ENCODE results near the gene ZNF584. TPM values are rescaled to one million over a fixed set of nuclear protein-coding genes. Genes with fewer than 3 reads are reported as not detected.
A peak's percentile ranks its signal among the peaks of the same experiment; 100 is the strongest.

ZNF584 gene
- 28.4 and 31.1 TPM in 2 replicates for total RNA-seq
- long read RNA-seq, transcript ZNF584-206 (3 exons, 591 nt): major isoform, 11 of 27 reads
- long read RNA-seq, partial matches to known transcripts: 2 of 27 reads
- long read RNA-seq, other reads (novel, unspliced or antisense): 12 of 27 reads

DNA sequence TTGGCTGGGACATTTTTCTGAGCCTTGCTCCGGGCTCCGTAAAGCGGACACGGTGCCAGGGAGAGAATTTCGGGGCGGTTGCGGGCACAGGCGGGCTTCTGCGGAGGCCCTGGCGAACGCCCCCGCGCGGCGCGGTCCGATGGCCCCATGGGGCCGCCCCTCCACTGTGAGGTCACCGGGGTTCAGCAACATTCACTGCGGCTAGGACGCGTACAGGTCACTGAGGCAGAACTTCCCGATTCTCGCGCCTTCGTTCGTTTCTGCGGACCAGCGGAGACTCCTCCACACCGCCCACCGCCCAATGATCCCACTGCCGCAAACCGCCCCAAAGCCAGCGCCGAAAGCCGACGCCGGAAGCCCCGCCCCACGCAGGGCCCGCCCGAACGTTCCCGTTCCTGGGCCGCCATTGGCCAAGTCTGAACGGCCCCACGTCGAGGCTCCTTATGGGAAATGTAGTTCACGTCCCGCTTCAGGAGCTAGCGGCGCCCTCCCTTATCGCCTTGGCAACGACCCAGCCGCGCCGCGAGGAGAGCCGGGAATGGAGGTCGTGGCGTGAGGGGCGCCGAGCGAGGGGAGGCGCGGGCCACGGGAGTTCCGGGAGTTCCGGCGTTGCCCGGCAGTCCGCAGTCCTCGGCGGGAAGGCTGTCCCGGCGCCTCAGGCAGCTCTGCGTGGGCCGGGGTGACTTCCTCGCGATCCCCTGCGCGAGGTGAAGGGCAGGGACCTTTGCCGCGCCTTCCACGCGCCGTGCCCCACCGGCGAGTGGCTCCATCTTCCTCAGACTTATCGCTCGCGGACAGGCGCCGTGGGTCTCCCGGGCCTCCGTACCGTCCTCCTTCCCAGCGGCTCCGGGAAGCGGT, at the start of gene ZNF584:
Gene ZNF584, plus strand, starts transcription at position 498 of the 858 bp plus-strand sequence. CDS start 499 bp downstream, outside the sequence.
- Mint-ChIP-seq H3K27me3 (ENCODE audit: low read depth) (peaks cover 12% of the 10 kb centered on the region), H3K4me1 (peaks cover 44% of the 10 kb centered on the region), H3K9me3 (no peaks in the 10 kb centered on the region), H3K4me3 (peak within 1 kb of the TSS; percentile 100), H3K36me3 (ENCODE audit: low read depth) (peaks cover 24% of the 10 kb centered on the region), H3K27ac (ENCODE audit: unreplicated experiment) (peak within 1 kb of the TSS; percentile 96)
- peak; percentile 93 for DNase-seq (ENCODE audit: low read depth, low spot score)
- TF ChIP-seq, protein P1, sequence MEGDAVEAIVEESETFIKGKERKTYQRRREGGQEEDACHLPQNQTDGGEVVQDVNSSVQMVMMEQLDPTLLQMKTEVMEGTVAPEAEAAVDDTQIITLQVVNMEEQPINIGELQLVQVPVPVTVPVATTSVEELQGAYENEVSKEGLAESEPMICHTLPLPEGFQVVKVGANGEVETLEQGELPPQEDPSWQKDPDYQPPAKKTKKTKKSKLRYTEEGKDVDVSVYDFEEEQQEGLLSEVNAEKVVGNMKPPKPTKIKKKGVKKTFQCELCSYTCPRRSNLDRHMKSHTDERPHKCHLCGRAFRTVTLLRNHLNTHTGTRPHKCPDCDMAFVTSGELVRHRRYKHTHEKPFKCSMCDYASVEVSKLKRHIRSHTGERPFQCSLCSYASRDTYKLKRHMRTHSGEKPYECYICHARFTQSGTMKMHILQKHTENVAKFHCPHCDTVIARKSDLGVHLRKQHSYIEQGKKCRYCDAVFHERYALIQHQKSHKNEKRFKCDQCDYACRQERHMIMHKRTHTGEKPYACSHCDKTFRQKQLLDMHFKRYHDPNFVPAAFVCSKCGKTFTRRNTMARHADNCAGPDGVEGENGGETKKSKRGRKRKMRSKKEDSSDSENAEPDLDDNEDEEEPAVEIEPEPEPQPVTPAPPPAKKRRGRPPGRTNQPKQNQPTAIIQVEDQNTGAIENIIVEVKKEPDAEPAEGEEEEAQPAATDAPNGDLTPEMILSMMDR (conservative IDR thresholded peaks at IDR 0.05): no peak

DNA sequence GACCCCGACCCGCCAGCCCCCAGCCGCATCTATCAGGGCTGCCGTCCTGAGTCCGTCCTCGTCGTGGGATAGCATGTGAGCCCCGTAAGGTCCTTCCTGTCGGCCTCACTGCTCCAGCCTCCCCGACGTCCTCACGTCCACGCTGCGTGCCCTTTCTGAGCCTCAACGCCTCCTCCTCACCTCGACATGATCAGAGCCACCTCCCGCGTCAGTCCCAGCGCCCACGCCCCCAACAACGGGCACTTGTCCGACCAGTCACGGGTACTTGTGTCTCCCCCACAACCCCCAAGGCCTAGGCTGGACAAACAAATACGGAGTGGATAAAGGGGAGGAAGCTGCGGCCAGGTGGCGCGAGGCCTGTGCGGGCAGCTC, 46.6 kb upstream of the ZNF584 start:
- Mint-ChIP-seq H3K9me3 (no peaks in the 10 kb centered on the region), H3K36me3 (ENCODE audit: low read depth) (no peaks in the 10 kb centered on the region), H3K27me3 (ENCODE audit: low read depth) (peaks cover 2% of the 10 kb centered on the region), H3K4me1 (peaks cover 15% of the 10 kb centered on the region), H3K27ac (ENCODE audit: unreplicated experiment) (peak overlapping the region; percentile 99), H3K4me3 (peak overlapping the region; percentile 98)
- TF ChIP-seq, protein P1 (conservative IDR thresholded peaks at IDR 0.05): no peak
- DNase-seq (ENCODE audit: low read depth, low spot score): no peak

DNA sequence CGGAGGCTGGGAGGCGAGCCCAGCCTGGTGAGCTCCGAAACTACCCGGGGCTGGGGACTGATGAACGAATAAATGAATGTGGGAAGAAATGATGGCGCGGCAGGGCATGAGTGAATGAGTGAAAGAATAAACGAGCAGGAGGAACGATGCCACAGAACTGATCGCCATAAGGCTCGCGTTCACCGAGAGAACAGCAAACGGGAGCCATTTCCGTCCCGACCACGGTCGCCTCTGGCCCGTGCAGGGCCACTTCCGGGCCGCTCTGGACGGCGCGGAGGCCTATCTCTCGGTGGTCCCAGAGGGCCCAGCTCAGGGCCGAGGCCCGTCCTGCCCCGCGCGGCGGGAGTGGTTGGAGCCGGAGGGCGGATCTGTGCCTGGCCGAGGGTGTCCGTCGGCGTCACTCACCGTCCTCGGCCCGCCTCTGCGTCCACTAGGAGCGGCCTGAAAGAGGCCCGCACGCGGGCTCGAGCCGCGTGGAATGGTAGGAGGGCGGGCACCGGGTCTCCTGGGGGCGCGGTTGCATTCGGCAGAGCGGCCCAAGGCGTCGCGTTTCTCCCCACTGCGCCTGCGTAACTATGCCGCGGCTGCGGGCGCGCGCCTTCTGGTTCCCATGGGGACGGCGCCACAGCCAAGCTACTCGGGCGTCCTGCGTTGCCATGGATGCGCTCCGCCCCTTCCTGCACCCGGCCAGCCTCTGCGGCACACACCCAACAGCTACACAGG, 46.0 kb upstream of the ZNF584 start, which contains the start of gene ZNF497:
Gene ZNF497, minus strand, starts transcription at position 480 of the 723 bp plus-strand sequence. CDS start 5,116 bp downstream, outside the sequence.
- H3K9me3 Mint-ChIP-seq: no peaks in the 10 kb centered on the region
- H3K4me3 Mint-ChIP-seq: peak within 1 kb of the TSS; percentile 98
- H3K4me1 Mint-ChIP-seq: peaks cover 15% of the 10 kb centered on the region
- DNase-seq (ENCODE audit: low read depth, low spot score): peak; percentile 93
- no peaks in the 10 kb centered on the region for H3K36me3 Mint-ChIP-seq (ENCODE audit: low read depth)
- peak within 1 kb of the TSS; percentile 99 for H3K27ac Mint-ChIP-seq (ENCODE audit: unreplicated experiment)
- TF ChIP-seq, protein P1 (conservative IDR thresholded peaks at IDR 0.05): no peak
- peaks cover 2% of the 10 kb centered on the region for H3K27me3 Mint-ChIP-seq (ENCODE audit: low read depth)

DNA sequence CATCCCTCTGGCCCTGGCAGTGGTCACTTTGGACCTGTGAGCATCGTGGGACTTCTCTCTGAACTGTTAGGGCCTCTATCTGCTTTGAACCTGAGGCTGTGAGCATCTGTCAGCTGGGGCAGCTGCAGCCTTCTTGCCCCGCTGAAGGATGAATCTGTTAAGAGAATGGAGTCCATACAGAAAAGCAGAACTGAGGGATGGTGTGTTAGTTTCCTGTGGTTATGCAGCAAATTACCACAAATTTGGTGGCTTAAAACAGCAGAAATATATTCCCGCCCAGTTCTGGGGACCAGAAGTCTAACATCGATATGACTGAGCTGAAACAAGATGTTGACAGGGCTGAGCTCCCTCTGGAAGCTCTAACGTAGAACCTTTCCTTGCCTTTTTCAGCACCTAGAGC, 44.3 kb upstream of the ZNF584 start:
- Mint-ChIP-seq H3K36me3 (ENCODE audit: low read depth) (no peaks in the 10 kb centered on the region), H3K4me3 (peak overlapping the region; percentile 69), H3K27me3 (ENCODE audit: low read depth) (peaks cover 2% of the 10 kb centered on the region), H3K4me1 (peaks cover 15% of the 10 kb centered on the region), H3K9me3 (no peaks in the 10 kb centered on the region), H3K27ac (ENCODE audit: unreplicated experiment) (no peak overlapping the region)
- DNase-seq (ENCODE audit: low read depth, low spot score): no peak
- TF ChIP-seq, protein P1 (conservative IDR thresholded peaks at IDR 0.05): no peak

DNA sequence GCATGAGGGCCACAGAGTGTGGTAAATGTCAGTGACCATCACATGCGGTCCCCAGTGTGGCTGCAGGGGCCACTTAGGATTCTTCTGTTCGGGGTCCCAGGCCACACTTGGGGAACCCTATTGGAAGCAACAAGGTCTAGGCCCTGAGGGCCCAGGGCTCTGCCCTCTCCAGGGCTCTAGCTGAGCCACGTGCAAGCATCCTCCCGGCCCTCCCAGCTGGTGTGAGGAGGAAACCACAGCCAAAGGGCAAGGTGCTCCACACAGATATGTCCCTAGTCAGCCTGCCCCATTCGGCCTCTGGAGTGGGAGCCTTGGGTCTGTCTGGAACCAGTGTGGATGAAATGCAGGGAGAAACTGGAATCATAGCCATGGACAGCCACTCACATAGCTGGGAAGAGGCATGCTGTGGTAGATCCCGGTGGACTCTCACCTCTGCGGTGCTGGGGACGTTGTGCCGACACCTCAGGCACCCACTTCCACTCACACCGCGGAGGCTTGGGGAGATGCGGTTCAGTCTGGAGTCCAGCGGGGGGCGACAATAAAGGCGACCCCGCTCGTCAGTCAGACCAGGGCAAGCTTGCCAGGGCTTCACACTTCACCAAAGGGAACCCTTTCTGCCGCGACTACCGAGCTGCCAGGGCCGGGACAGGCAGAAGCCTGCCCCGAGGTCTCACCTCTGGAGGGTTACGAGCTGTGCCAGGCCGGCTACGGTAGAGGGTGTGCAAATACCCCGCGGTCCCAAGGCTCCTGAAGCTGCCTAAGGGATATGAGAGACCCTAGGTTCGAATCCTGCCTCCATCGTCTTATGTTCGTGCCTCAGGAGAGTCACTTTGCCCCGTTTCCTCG, 41.6 kb upstream of the ZNF584 start:
- Mint-ChIP-seq H3K4me1 (peaks cover 6% of the 10 kb centered on the region), H3K36me3 (ENCODE audit: low read depth) (no peaks in the 10 kb centered on the region)

More for the DNA sequence above, 41.6 kb upstream of the ZNF584 start:
- Mint-ChIP-seq H3K27me3 (ENCODE audit: low read depth) (peaks cover 2% of the 10 kb centered on the region), H3K4me3 (peak overlapping the region; percentile 49), H3K27ac (ENCODE audit: unreplicated experiment) (no peak overlapping the region), H3K9me3 (no peaks in the 10 kb centered on the region)
- TF ChIP-seq, protein P1 (conservative IDR thresholded peaks at IDR 0.05): no peak
- no peak for DNase-seq (ENCODE audit: low read depth, low spot score)
